HAP-1 (cell line): ENCODE results near the gene CROCC2.

Source experiments
- DNase-seq, 2 experiments: peaks; one replicate each; pipeline ENCODE4 v3.0.0-alpha.2; 2016 to 2020; ENCODE audit warnings: low spot score in 2 of 2
- H3K27me3 ChIP-seq: fragments of 250-450 bp; sonication (Bioruptor Pico); 2 replicates; pipeline ENCODE4 v1.5.1; 2020; ENCODE audit warnings: low read depth, mild to moderate bottlenecking, moderate library complexity
- H3K36me3 ChIP-seq: fragments of 250-450 bp; sonication (Bioruptor Pico); replicated peaks from 2 replicates; pipeline ENCODE4 v1.5.1; 2020; ENCODE audit warnings: mild to moderate bottlenecking
- H3K4me1 ChIP-seq: fragments of 250-450 bp; sonication (Bioruptor Pico); 2 replicates; pipeline ENCODE4 v1.5.1; 2020; ENCODE audit warnings: mild to moderate bottlenecking
- H3K4me3 ChIP-seq: fragments of 250-450 bp; sonication (Bioruptor Pico); 2 replicates; pipeline ENCODE4 v1.5.1; 2020; ENCODE audit warnings: mild to moderate bottlenecking, moderate library complexity
- H3K9me3 ChIP-seq: fragments of 250-450 bp; sonication (Bioruptor Pico); 2 replicates; pipeline ENCODE4 v1.5.1; 2020; ENCODE audit warnings: mild to moderate bottlenecking, moderate library complexity
- in situ Hi-C: fragments of 300-500 bp; cut with MboI; formaldehyde crosslinking; loops from 3 replicates; pipeline ENCODE4 v1.14.3; 2020; ENCODE audit warnings: low sequenced_read_pairs, inconsistent platforms, mixed read lengths

The CROCC2 gene

DNA sequence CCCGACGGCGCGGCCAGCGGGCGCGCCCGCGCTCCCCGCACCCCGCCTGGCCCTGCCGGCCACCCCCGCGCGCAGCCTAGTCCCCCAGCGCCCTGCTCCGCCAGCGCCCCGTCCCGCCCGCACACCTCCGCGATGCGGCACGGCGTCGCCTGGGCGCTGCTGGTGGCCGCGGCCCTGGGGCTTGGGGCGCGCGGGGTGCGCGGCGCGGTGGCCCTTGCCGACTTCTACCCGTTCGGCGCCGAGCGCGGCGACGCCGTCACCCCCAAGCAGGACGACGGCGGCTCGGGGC is 92.5 kb downstream of the CROCC2 start:
- H3K4me1 ChIP-seq, result no peaks in the 10 kb centered on the region
- in situ Hi-C loops, result no loop called here
- no peaks in the 10 kb centered on the region for H3K36me3 ChIP-seq
- no peak for DNase-seq
- H3K9me3 ChIP-seq, result 0 out of 2 replicates have a peak, but pooled peaks cover under 1% of the 10 kb centered on the region
- H3K4me3 ChIP-seq, result peak overlapping the region; percentile 27
- H3K27me3 ChIP-seq, result no peaks in the 10 kb centered on the region

- Histone ChIP-seq H3K9me3 (peaks cover 4% of the 10 kb centered on the region; the same call in 1 of the 2 replicates), H3K36me3 (no peaks in the 10 kb centered on the region), H3K4me3 (peak overlapping the region; percentile 27), H3K27me3 (no peaks in the 10 kb centered on the region), H3K4me1 (no peaks in the 10 kb centered on the region)
- peak in 1 of 2 experiments; percentile 14 for DNase-seq
- in situ Hi-C loops, result no loop called here
These were observed 93.1 kb downstream of the CROCC2 start for GRCh38 chr2:240998995-240999791.

DNA sequence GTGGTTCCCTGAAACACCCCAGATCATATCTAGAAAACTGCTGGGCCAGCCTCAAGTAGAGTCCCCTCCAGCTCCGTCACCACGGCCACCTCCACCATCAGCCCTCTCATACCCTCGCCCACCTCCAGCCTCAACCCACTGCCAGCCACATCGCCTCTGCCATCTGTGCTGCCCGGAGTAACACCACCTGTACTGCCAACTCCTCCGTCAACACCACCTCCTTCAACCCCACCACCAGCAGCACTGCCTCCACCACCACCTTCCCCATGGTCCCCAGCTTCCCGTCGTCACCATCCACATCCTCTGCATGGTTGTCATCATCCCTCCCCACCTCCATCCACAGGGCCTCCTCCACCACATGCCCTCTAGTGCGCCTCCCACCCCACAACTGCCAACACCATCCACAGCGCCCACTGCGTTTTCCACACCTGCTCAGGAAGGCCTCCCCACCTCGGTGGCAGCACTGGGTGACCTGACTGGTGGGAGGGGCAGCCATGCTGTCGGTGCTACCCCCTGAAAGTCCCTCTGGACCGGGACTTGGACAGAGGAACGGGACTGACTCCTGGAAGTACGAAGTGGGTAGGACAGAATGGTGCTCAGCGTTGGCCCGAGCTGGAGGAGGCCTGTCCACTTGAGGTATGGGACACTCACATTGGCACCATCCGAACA is 93.9 kb downstream of the CROCC2 start:
- in situ Hi-C loops, result no loop called here
- no peaks in the 10 kb centered on the region for H3K36me3 ChIP-seq
- no peaks in the 10 kb centered on the region for H3K4me1 ChIP-seq
- no peaks in the 10 kb centered on the region for H3K27me3 ChIP-seq
- H3K4me3 ChIP-seq, result no peak overlapping the region
- DNase-seq, result peak in 1 of 2 experiments; percentile 6
- peaks cover 7% of the 10 kb centered on the region; the same call in 1 of the 2 replicates for H3K9me3 ChIP-seq

- Histone ChIP-seq H3K4me3 (no peak overlapping the region), H3K4me1 (no peaks in the 10 kb centered on the region), H3K27me3 (no peaks in the 10 kb centered on the region), H3K36me3 (no peaks in the 10 kb centered on the region), H3K9me3 (peaks cover 16% of the 10 kb centered on the region)
- in situ Hi-C loops, result no loop called here
- DNase-seq, result peak in 1 of 2 experiments; percentile 4
These were observed 94.7 kb downstream of the CROCC2 start for GRCh38 chr2:241000831-241001321.

- H3K4me1 ChIP-seq, result no peaks in the 10 kb centered on the region
- DNase-seq, result peak in 1 of 2 experiments; percentile 5
- no peak overlapping the region for H3K4me3 ChIP-seq
- no peaks in the 10 kb centered on the region for H3K36me3 ChIP-seq
- in situ Hi-C loops, result no loop called here
- peaks cover 20% of the 10 kb centered on the region for H3K9me3 ChIP-seq
- H3K27me3 ChIP-seq, result no peaks in the 10 kb centered on the region
These were observed 95.5 kb downstream of the CROCC2 start for GRCh38 chr2:241001413-241002274.

DNA sequence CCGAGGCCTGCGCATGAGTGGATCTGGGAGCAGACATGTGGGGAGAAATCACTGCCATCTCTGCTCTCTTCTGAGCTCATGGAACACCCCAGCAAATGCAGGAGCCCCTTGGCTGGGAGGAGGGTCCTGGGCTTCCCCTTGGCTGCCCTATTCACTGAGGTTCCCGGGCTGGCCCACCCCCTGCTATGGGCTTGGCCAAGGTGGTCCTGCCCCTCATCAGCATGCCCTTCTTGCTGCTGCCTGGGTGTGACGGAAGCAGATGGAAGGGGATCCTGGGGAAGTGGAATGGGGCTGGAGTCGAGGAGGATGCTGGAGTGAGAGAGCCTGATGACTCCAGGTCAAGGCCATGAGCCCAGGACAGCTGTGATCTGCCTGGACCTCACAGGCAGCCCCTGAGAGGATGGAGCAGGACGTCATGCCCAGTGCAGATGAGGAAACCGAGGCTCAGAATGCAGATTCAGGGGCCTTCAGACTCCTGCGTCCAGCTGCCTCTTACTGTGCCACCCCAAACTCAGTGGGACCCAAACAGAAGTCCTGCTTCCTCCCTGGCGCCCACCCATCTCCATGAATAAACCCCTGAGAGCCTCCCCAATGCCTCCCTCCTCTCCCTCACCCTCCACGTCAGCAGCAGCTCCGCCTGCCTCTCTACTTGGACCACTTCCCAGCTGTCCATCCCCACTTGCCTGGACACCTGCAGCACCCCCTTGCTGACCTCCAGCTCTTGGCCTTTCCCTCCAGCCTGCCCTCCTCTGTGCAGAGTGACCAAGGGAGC is 96.3 kb downstream of the CROCC2 start:
- Histone ChIP-seq H3K27me3 (no peaks in the 10 kb centered on the region), H3K9me3 (peaks cover 20% of the 10 kb centered on the region), H3K4me1 (no peaks in the 10 kb centered on the region), H3K4me3 (no peak overlapping the region), H3K36me3 (no peaks in the 10 kb centered on the region)
- in situ Hi-C loops, result no loop called here
- DNase-seq, result peak in 1 of 2 experiments; percentile 5

- no peaks in the 10 kb centered on the region for H3K27me3 ChIP-seq
- in situ Hi-C loops, result no loop called here
- no peaks in the 10 kb centered on the region for H3K4me1 ChIP-seq
- no peak for DNase-seq
- peaks cover 20% of the 10 kb centered on the region for H3K9me3 ChIP-seq
- H3K4me3 ChIP-seq, result no peak overlapping the region
- no peaks in the 10 kb centered on the region for H3K36me3 ChIP-seq
These were observed 96.9 kb downstream of the CROCC2 start for GRCh38 chr2:241003047-241003360.

GRCh38 chr2:241003369-241003768 is 97.2 kb downstream of the CROCC2 start:
- no peaks in the 10 kb centered on the region for H3K36me3 ChIP-seq
- in situ Hi-C loops, result no loop called here
- DNase-seq, result no peak
- no peak overlapping the region for H3K4me3 ChIP-seq
- no peaks in the 10 kb centered on the region for H3K4me1 ChIP-seq
- peaks cover 20% of the 10 kb centered on the region for H3K9me3 ChIP-seq
- H3K27me3 ChIP-seq, result no peaks in the 10 kb centered on the region

DNA sequence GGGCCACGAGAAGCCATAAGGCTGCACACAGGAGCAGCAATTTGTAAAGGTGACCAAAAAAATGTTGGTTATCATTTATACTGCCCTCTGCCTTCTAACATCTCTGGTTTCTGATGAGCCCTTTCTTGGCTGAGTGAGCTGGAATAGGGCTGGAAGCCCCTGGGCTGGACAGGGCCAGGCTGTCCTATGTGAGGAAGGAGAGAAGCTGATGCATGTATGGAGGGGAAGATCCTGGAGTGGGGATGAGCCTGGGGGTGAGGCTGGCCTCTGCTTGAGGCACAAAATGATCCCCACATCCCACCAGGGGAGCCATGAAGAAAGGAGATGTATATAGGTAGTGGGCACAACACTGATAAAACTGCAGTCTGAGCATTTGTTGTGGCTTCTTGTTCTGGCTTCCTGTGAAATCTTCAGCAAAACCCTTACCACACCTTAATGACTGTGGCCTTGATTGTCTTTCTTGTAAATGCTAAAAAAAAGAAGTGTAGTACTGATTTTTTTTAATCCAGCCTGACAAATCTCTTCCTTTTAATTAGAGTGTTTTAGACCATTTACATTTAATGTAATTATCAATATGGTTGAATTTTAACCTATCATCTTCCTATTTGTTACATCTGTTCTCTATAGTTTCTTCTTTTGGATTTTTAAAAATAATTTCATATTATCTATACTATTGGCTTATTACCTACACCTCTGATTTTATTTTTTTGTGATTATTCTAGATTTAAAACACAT is 97.9 kb downstream of the CROCC2 start:
- no peak for DNase-seq
- no peak overlapping the region for H3K4me3 ChIP-seq
- H3K36me3 ChIP-seq, result no peaks in the 10 kb centered on the region
- no peaks in the 10 kb centered on the region for H3K27me3 ChIP-seq
- H3K4me1 ChIP-seq, result no peaks in the 10 kb centered on the region
- H3K9me3 ChIP-seq, result peaks cover 20% of the 10 kb centered on the region
- in situ Hi-C loops, result no loop called here

DNA sequence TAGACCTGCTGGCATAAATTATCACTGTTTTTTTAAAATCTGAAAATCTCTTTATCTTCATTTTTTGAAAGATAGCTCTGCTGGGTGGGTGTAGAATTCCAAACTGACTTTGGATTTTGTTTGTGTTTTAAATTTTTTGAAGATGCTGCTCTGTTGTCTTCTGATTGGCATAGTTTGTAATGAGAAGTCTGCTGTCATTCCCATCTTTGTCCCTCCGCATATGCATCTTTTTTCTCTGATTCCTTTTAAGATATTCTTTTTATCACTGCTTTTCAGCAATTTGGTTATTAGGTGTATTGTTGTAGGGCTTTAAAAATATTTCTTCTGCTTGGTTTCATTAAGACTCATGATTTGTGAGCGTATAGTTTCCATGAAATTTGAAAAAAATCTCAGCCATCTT is 99.4 kb downstream of the CROCC2 start:
- H3K27me3 ChIP-seq, result no peaks in the 10 kb centered on the region
- in situ Hi-C loops, result no loop called here
- H3K4me1 ChIP-seq, result peaks cover 9% of the 10 kb centered on the region
- H3K4me3 ChIP-seq, result no peak overlapping the region
- peaks cover 20% of the 10 kb centered on the region for H3K9me3 ChIP-seq
- no peaks in the 10 kb centered on the region for H3K36me3 ChIP-seq
- DNase-seq, result no peak

- Histone ChIP-seq H3K9me3 (peaks cover 20% of the 10 kb centered on the region), H3K4me3 (no peak overlapping the region), H3K4me1 (peaks cover 9% of the 10 kb centered on the region), H3K27me3 (no peaks in the 10 kb centered on the region), H3K36me3 (no peaks in the 10 kb centered on the region)
- DNase-seq, result no peak
- in situ Hi-C loops, result no loop called here
These were observed 100.3 kb downstream of the CROCC2 start for GRCh38 chr2:241006412-241006811.

GRCh38 chr2:241007111-241007510 is 101.0 kb downstream of the CROCC2 start:
- peaks cover 20% of the 10 kb centered on the region for H3K9me3 ChIP-seq
- H3K4me3 ChIP-seq, result no peak overlapping the region
- no peak for DNase-seq
- no peaks in the 10 kb centered on the region for H3K36me3 ChIP-seq
- in situ Hi-C loops, result no loop called here
- no peaks in the 10 kb centered on the region for H3K27me3 ChIP-seq
- peaks cover 9% of the 10 kb centered on the region for H3K4me1 ChIP-seq
